Stomach (tissue), 9 donors: ENCODE data around the gene CHCT1. TPM values are rescaled to one million over a fixed set of nuclear protein-coding genes. Genes with fewer than 3 reads are reported as not detected.
A peak's percentile ranks its signal among the peaks of the same experiment; 100 is the strongest.

Experiments used
- DNase-seq, 2 donors: peaks; one replicate each; pipeline versions ENCODE4 v3.0.0 to v3.0.0-alpha.2; 2013 to 2019
- H3K27ac ChIP-seq, 5 donors: fragments of 200-600 bp in 4 of 5; sonication (generic) in 4 of 5; one replicate each; pipeline ENCODE4 v1.5.1; 2013 to 2019; ENCODE audit warnings: mild to moderate bottlenecking in 1 of 5, moderate library complexity in 1 of 5
- H3K27me3 ChIP-seq, 3 donors: fragments of 200-600 bp; sonication (generic); one replicate each; pipeline ENCODE4 v1.5.1; 2017 to 2019; ENCODE audit warnings: mixed run types in 1 of 3
- H3K36me3 ChIP-seq, 4 donors: fragments of 200-600 bp; sonication (generic); 1 replicate in 3 of 4; 2 replicates in 1 of 4; pipeline ENCODE4 v1.5.1; 2016 to 2019
- H3K4me1 ChIP-seq, 4 donors: fragments of 200-600 bp; sonication (generic); one replicate each; pipeline ENCODE4 v1.5.1; 2016 to 2019
- H3K4me3 ChIP-seq, 4 donors: fragments of 200-600 bp; sonication (generic) in 3 of 4; one replicate each; pipeline ENCODE4 v1.5.1; 2016 to 2019; ENCODE audit warnings: mild to moderate bottlenecking in 1 of 4
- H3K9me3 ChIP-seq, 4 donors: fragments of 200-600 bp; sonication (generic); one replicate each; pipeline ENCODE4 v1.5.1; 2016 to 2019
- CTCF ChIP-seq, 7 experiments: fragments of 450-650 bp in 4 of 7; fragments of 200-600 bp in 3 of 7; sonication (generic) in 3 of 7; IDR thresholded peaks; one replicate each; pipeline ENCODE4 v1.5.1; 2016 to 2019; ENCODE audit warnings: antibody characterized with exemption in 7 of 7, control low read depth in 2 of 7, mild to moderate bottlenecking in 1 of 7
- EP300 ChIP-seq: sonication (generic); formaldehyde crosslinking; IDR thresholded peaks from one replicate; pipeline ENCODE4 v1.6.1; 2017; ENCODE audit warnings: antibody characterized with exemption
- POLR2A ChIP-seq, 4 donors: fragments of 450-650 bp; IDR thresholded peaks; one replicate each; pipeline ENCODE4 v1.6.1; 2016; ENCODE audit warnings: antibody characterized with exemption in 4 of 4, control low read depth in 2 of 4, mild to moderate bottlenecking in 1 of 4, moderate library complexity in 1 of 4
- POLR2AphosphoS5 ChIP-seq, 3 donors: sonication (generic); formaldehyde crosslinking; IDR thresholded peaks; one replicate each; pipeline ENCODE4 v1.6.1; 2016; ENCODE audit warnings: antibody characterized with exemption in 3 of 3
- WGBS, 5 donors: extraction: QIAGEN DNeasy Blood & Tissue Kit in 3 of 5; methylation state at CpG; one replicate each; pipeline versions ENCODE4 v1.1.5 to v1.1.7; 2013 to 2018; 5-methylcytosine and 5-hydroxymethylcytosine counted together
- intact Hi-C: fragments of 100-400 bp; cut with DNase I; formaldehyde crosslinking; loops from one replicate; pipeline ENCODE4 v1.15.1; 2023; ENCODE audit warnings: low total_unique reads
- polyA plus RNA-seq, 3 donors: library from polyadenylated mRNA; stranded (reverse); fragments of 200-250 nt; gene quantifications; one replicate each; pipeline ENCODE4 v1.2.3, GENCODE V29; 2013
- total RNA-seq, 5 donors: library from RNA; depleted of rRNA; stranded (reverse); fragments of >200 nt; gene quantifications; one replicate each; pipeline versions ENCODE4 v1.1.0 to v1.2.3, GENCODE V29; 2014 to 2016
- donor health status: healthy with polysubstance abuse.
- donor health status: Bipolar disorder and iron deficiency.
- donor health status: healthy.

CHCT1 gene
- total and polyA plus RNA-seq, 8 donors, result not detected

GRCh38 chr17:60464343-60464742 is 42.1 kb downstream of the CHCT1 start:
- TF ChIP-seq CTCF (IDR thresholded peaks at IDR 0.05) (no peak), EP300 (no peak), POLR2AphosphoS5 (IDR thresholded peaks at IDR 0.05) (no peak), POLR2A (IDR thresholded peaks at IDR 0.05) (no peak)
- peaks cover 27 to 85% (median 69%) of the 10 kb centered on the region in 4 donors for H3K36me3 ChIP-seq
- no peak overlapping the region for H3K4me3 ChIP-seq
- no peaks in the 10 kb centered on the region for H3K9me3 ChIP-seq
- peaks cover 0 to 24% (median 9%) of the 10 kb centered on the region in 4 donors for H3K4me1 ChIP-seq
- WGBS, 5 donors, result 95 to 98% (median 96%) methylated on average over 1 of the region's 1 CpG
- no peak for DNase-seq
- no peaks in the 10 kb centered on the region for H3K27me3 ChIP-seq
- intact Hi-C loops, result no loop called here
- no peak overlapping the region for H3K27ac ChIP-seq

GRCh38 chr17:60468371-60468770 is 46.1 kb downstream of the CHCT1 start:
- DNase-seq, result no peak
- H3K27me3 ChIP-seq, result no peaks in the 10 kb centered on the region
- H3K4me1 ChIP-seq, result peaks cover 9 to 33% (median 20%) of the 10 kb centered on the region in 4 donors
- no peak for TF ChIP-seq EP300
- no peak for TF ChIP-seq POLR2AphosphoS5 (IDR thresholded peaks at IDR 0.05)
- TF ChIP-seq CTCF (IDR thresholded peaks at IDR 0.05), result no peak
- TF ChIP-seq POLR2A (IDR thresholded peaks at IDR 0.05), result no peak
- intact Hi-C loops, result no loop called here
- peak overlapping the region in 2 of 5 donors; percentile 16 to 48 for H3K27ac ChIP-seq
- no peak overlapping the region for H3K4me3 ChIP-seq
- H3K9me3 ChIP-seq, result no peaks in the 10 kb centered on the region
- peaks cover 5 to 59% (median 44%) of the 10 kb centered on the region in 4 donors for H3K36me3 ChIP-seq

- intact Hi-C loops, result no loop called here
- WGBS, 5 donors, result 84 to 98% (median 96%) methylated on average over 4 of the region's 4 CpGs
- no peaks in the 10 kb centered on the region for H3K27me3 ChIP-seq
- peaks cover 9 to 36% (median 20%) of the 10 kb centered on the region in 4 donors for H3K4me1 ChIP-seq
- no peaks in the 10 kb centered on the region for H3K9me3 ChIP-seq
- no peak for DNase-seq
- H3K27ac ChIP-seq, result no peak overlapping the region
- TF ChIP-seq CTCF (IDR thresholded peaks at IDR 0.05) (no peak), POLR2AphosphoS5 (IDR thresholded peaks at IDR 0.05) (no peak), POLR2A (IDR thresholded peaks at IDR 0.05) (no peak), EP300 (no peak)
- peaks cover 0 to 30% (median 21%) of the 10 kb centered on the region in 4 donors for H3K36me3 ChIP-seq
- no peak overlapping the region for H3K4me3 ChIP-seq
Observed at GRCh38 chr17:60471451-60471850, 49.2 kb downstream of the CHCT1 start.

GRCh38 chr17:60472449-60472848 is 50.2 kb downstream of the CHCT1 start:
- Histone ChIP-seq H3K9me3 (no peaks in the 10 kb centered on the region), H3K4me1 (peaks cover 9 to 36% (median 20%) of the 10 kb centered on the region in 4 donors), H3K27me3 (no peaks in the 10 kb centered on the region), H3K4me3 (no peak overlapping the region), H3K36me3 (peaks cover 0 to 34% (median 27%) of the 10 kb centered on the region in 4 donors), H3K27ac (no peak overlapping the region)
- no peak for TF ChIP-seq EP300
- no peak for TF ChIP-seq POLR2A (IDR thresholded peaks at IDR 0.05)
- no peak for TF ChIP-seq POLR2AphosphoS5 (IDR thresholded peaks at IDR 0.05)
- no peak for TF ChIP-seq CTCF (IDR thresholded peaks at IDR 0.05)
- intact Hi-C loops, result no loop called here
- 89 to 100% (median 94%) methylated on average over 1 of the region's 1 CpG for WGBS, 5 donors
- no peak for DNase-seq
